Measurements from ENCODE around the gene ASL.
"Not testable (repeated sequence)": the region's sequence is repeated elsewhere in the genome, so short reads cannot be mapped to it uniquely, and the experiment has no call there.

The ASL gene

GRCh38 chr7:66075590-66076461, at the start of gene ASL:
Gene ASL, plus strand, starts transcription at chr7:66075819. Its CDS starts 263 bp downstream, at chr7:66076082.
- peak within 1 kb of the TSS; percentile 78 to 82 for H3K27ac ChIP-seq
- peaks cover 0 to 16% (median 14%) of the 10 kb centered on the region in 3 donors for H3K36me3 ChIP-seq
- no peaks in the 10 kb centered on the region for H3K27me3 ChIP-seq
- DNase-seq, result peak; percentile 92 to 96
- H3K4me1 ChIP-seq, result peaks cover 0 to 21% (median 13%) of the 10 kb centered on the region in 4 donors
- H3K4me3 ChIP-seq, result peak within 1 kb of the TSS; percentile 87 to 93
- TF ChIP-seq CTCF (IDR thresholded peaks at IDR 0.05), result peak in 1 of 2 experiments; percentile 8
- no peaks in the 10 kb centered on the region for H3K9me3 ChIP-seq
- intact Hi-C loops (cut with DNase I; ENCODE audit: low total_unique reads), result loop anchor here (5.0 kb wide), 1 partner anchor 41 kb away; no protein-coding TSS in a partner anchor

GRCh38 chr7:66028342-66028741, 47.3 kb upstream of the ASL start:
- H3K9me3 ChIP-seq; H3K4me1 ChIP-seq; intact Hi-C loops (cut with DNase I; ENCODE audit: low total_unique reads); DNase-seq; H3K4me3 ChIP-seq; H3K36me3 ChIP-seq; H3K27me3 ChIP-seq; H3K27ac ChIP-seq: not testable (repeated sequence)

GRCh38 chr7:66033471-66034385, 41.9 kb upstream of the ASL start:
- Histone ChIP-seq H3K4me1 (no peaks in the 10 kb centered on the region), H3K27me3 (no peaks in the 10 kb centered on the region), H3K9me3 (no peaks in the 10 kb centered on the region), H3K4me3 (no peak overlapping the region), H3K27ac (no peak overlapping the region), H3K36me3 (no peaks in the 10 kb centered on the region)
- no peak for TF ChIP-seq CTCF (IDR thresholded peaks at IDR 0.05)
- DNase-seq, result no peak
- intact Hi-C loops (cut with DNase I; ENCODE audit: low total_unique reads), result no loop called here

GRCh38 chr7:66034436-66035010, 41.1 kb upstream of the ASL start:
- H3K4me3 ChIP-seq; H3K36me3 ChIP-seq; H3K27ac ChIP-seq; intact Hi-C loops (cut with DNase I; ENCODE audit: low total_unique reads); DNase-seq; H3K9me3 ChIP-seq; H3K27me3 ChIP-seq; H3K4me1 ChIP-seq: not testable (repeated sequence)

GRCh38 chr7:66036382-66036781, 39.2 kb upstream of the ASL start:
- DNase-seq, result no peak
- H3K27me3 ChIP-seq, result no peaks in the 10 kb centered on the region
- H3K27ac ChIP-seq, result no peak overlapping the region
- intact Hi-C loops (cut with DNase I; ENCODE audit: low total_unique reads), result no loop called here
- H3K4me1 ChIP-seq, result no peaks in the 10 kb centered on the region
- no peaks in the 10 kb centered on the region for H3K36me3 ChIP-seq
- no peaks in the 10 kb centered on the region for H3K9me3 ChIP-seq
- no peak for TF ChIP-seq CTCF (IDR thresholded peaks at IDR 0.05)
- no peak overlapping the region for H3K4me3 ChIP-seq

- H3K36me3 ChIP-seq, result no peaks in the 10 kb centered on the region
- no peaks in the 10 kb centered on the region for H3K27me3 ChIP-seq
- no peaks in the 10 kb centered on the region for H3K4me1 ChIP-seq
- no peak overlapping the region for H3K27ac ChIP-seq
- H3K4me3 ChIP-seq, result no peak overlapping the region
- no peak for TF ChIP-seq CTCF (IDR thresholded peaks at IDR 0.05)
- intact Hi-C loops (cut with DNase I; ENCODE audit: low total_unique reads), result no loop called here
- DNase-seq, result no peak
- H3K9me3 ChIP-seq, result no peaks in the 10 kb centered on the region
These were observed 38.8 kb upstream of the ASL start for GRCh38 chr7:66036788-66037187.
